Myocyte (in vitro differentiated cells): ENCODE results near the gene OR10A7. TPM values are rescaled to one million over a fixed set of nuclear protein-coding genes. Genes with fewer than 3 reads are reported as not detected.
"Not testable (repeated sequence)": the region's sequence is repeated elsewhere in the genome, so short reads cannot be mapped to it uniquely, and the experiment has no call there.

Source experiments
- DNase-seq: peaks from one replicate; pipeline ENCODE4 v3.0.0-alpha.2; 2012; ENCODE audit warnings: low read depth
- polyA plus RNA-seq: library from polyadenylated mRNA; unstranded; fragments of >200 nt; gene quantifications from one replicate; pipeline ENCODE4 v1.2.1, GENCODE V29; 2012; ENCODE audit warnings: missing spikeins
- total RNA-seq: library from RNA; depleted of rRNA; stranded (reverse); fragments of >200 nt; gene quantifications from 2 replicates; pipeline ENCODE4 v1.2.3, GENCODE V29; 2014

OR10A7 gene
- total RNA-seq: not detected in 2 replicates
- polyA plus RNA-seq: not detected

- DNase-seq: no peak
Observed at GRCh38 chr12:55220725-55221124, at the start of gene OR10A7. Gene OR10A7 (plus strand): TSS chr12:55221025. CDS start chr12:55221025, 0 bp downstream.

GRCh38 chr12:55171445-55171844 lies 49.4 kb upstream of the OR10A7 start:
- DNase-seq: no peak

- not testable (repeated sequence) for DNase-seq
Observed at GRCh38 chr12:55171846-55172245, 49.0 kb upstream of the OR10A7 start.

GRCh38 chr12:55172686-55173085 lies 48.1 kb upstream of the OR10A7 start:
- no peak for DNase-seq

- no peak for DNase-seq
Observed at GRCh38 chr12:55173456-55173855, 47.4 kb upstream of the OR10A7 start.

- no peak for DNase-seq
Observed at GRCh38 chr12:55188573-55188972, 32.3 kb upstream of the OR10A7 start.

- DNase-seq: peak; percentile 75
Observed at GRCh38 chr12:55188974-55189556, 31.8 kb upstream of the OR10A7 start.

- no peak for DNase-seq
Observed at GRCh38 chr12:55194382-55194781, 26.4 kb upstream of the OR10A7 start.

- no peak for DNase-seq
Observed at GRCh38 chr12:55226523-55226922, 5.7 kb downstream of the OR10A7 start.

- no peak for DNase-seq
Observed at GRCh38 chr12:55227643-55228042, 6.8 kb downstream of the OR10A7 start.

- DNase-seq: no peak
Observed at GRCh38 chr12:55244309-55244708, 23.5 kb downstream of the OR10A7 start, which contains the start of gene OR6C74. Gene OR6C74 (plus strand): TSS chr12:55244609. CDS start chr12:55247288, 2,679 bp downstream.

- no peak for DNase-seq
Observed at GRCh38 chr12:55246159-55246558, 25.3 kb downstream of the OR10A7 start.

- DNase-seq: no peak
Observed at GRCh38 chr12:55250944-55251343, 30.1 kb downstream of the OR10A7 start.

GRCh38 chr12:55253281-55253680 lies 32.5 kb downstream of the OR10A7 start:
- DNase-seq: no peak

- no peak for DNase-seq
Observed at GRCh38 chr12:55256831-55257230, 36.0 kb downstream of the OR10A7 start.

GRCh38 chr12:55258303-55258702 lies 37.5 kb downstream of the OR10A7 start:
- no peak for DNase-seq

Other genes starting within 250 kb of the OR10A7 start
- gene TESPA1, start 236.3 kb upstream of the OR10A7 start, total RNA-seq: not detected in 2 replicates
- not detected in 2 replicates for gene NEUROD4, start 201.1 kb upstream of the OR10A7 start, total RNA-seq
- not detected in 2 replicates for gene OR9K2, start 94.6 kb upstream of the OR10A7 start, total RNA-seq
- gene OR6C74, start 23.6 kb downstream of the OR10A7 start, total RNA-seq: not detected in 2 replicates
- gene OR6C6, start 75.5 kb downstream of the OR10A7 start, total RNA-seq: not detected in 2 replicates
- gene OR6C1, start 93.3 kb downstream of the OR10A7 start, total RNA-seq: not detected in 2 replicates
- not detected in 2 replicates for gene OR6C3, start 109.7 kb downstream of the OR10A7 start, total RNA-seq
- not detected in 2 replicates for gene OR6C75, start 141.9 kb downstream of the OR10A7 start, total RNA-seq
- not detected in 2 replicates for gene OR6C65, start 179.5 kb downstream of the OR10A7 start, total RNA-seq
- not detected in 2 replicates for gene OR6C76, start 205.2 kb downstream of the OR10A7 start, total RNA-seq
- not detected in 2 replicates for gene OR6C2, start 223.1 kb downstream of the OR10A7 start, total RNA-seq
- gene OR6C70, start 249.1 kb downstream of the OR10A7 start, total RNA-seq: not detected in 2 replicates